Measurements from ENCODE around the gene TINAG.

DNA sequence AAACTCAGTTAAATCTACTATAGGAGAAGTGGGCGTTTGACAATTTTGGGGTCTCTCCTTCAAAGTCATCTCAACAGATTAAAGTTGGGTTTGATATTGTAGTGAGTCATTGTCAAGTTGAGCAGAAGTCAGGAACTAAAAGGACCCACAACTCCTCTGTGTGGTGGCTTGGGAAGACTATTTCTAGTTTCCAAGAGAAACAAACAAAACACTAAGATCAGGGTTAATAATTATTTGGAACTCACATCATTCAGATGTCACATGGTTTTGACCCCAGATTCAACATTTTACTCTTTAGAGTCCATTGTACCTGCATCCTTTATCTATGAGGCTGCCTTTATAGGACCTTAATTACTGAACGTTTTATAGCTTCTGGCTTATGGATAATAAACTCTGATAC, 45.3 kb upstream of the TINAG start:
- no peak for TF ChIP-seq ZFP30 (CRISPR knock-in tag; IDR thresholded peaks at IDR 0.05)
- no peak for TF ChIP-seq ISL1 (CRISPR knock-in tag; IDR thresholded peaks at IDR 0.05)
- TF ChIP-seq ARNTL (CRISPR knock-in tag; IDR thresholded peaks at IDR 0.05; ENCODE audit: borderline replicate concordance, low read depth), result no peak
- TF ChIP-seq, protein P1, sequence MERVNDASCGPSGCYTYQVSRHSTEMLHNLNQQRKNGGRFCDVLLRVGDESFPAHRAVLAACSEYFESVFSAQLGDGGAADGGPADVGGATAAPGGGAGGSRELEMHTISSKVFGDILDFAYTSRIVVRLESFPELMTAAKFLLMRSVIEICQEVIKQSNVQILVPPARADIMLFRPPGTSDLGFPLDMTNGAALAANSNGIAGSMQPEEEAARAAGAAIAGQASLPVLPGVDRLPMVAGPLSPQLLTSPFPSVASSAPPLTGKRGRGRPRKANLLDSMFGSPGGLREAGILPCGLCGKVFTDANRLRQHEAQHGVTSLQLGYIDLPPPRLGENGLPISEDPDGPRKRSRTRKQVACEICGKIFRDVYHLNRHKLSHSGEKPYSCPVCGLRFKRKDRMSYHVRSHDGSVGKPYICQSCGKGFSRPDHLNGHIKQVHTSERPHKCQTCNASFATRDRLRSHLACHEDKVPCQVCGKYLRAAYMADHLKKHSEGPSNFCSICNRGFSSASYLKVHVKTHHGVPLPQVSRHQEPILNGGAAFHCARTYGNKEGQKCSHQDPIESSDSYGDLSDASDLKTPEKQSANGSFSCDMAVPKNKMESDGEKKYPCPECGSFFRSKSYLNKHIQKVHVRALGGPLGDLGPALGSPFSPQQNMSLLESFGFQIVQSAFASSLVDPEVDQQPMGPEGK (CRISPR knock-in tag; IDR thresholded peaks at IDR 0.05; ENCODE audit: borderline replicate concordance), result no peak
- TF ChIP-seq BACH2 (CRISPR knock-in tag; IDR thresholded peaks at IDR 0.05; ENCODE audit: borderline replicate concordance), result no peak
- TF ChIP-seq ZNF8 (CRISPR knock-in tag; IDR thresholded peaks at IDR 0.05), result no peak

All from SK-N-SH treated with all-trans-retinoic acid at 6 μM for 48 hours (cell line).